HG03469 (cell line): Measurements from ENCODE around the gene CBLIF.
"Not testable (repeated sequence)": the region's sequence is repeated elsewhere in the genome, so short reads cannot be mapped to it uniquely, and the experiment has no call there.

Experiments used
- ATAC-seq: cut with Tn5 transposase; IDR thresholded peaks from one replicate; pipeline ENCODE4 v1.9.1; 2021; ENCODE audit warnings: mild to moderate bottlenecking, moderate library complexity, moderate number of reproducible peaks; ENCODE audit not compliant: unreplicated experiment

CBLIF gene

GRCh38 chr11:59848439-59848838 is 3.1 kb upstream of the CBLIF start:
- not testable (repeated sequence) for ATAC-seq

GRCh38 chr11:59847626-59848025 is 2.3 kb upstream of the CBLIF start:
- no peak for ATAC-seq

GRCh38 chr11:59846556-59846955 is 1.3 kb upstream of the CBLIF start:
- no peak for ATAC-seq

GRCh38 chr11:59842316-59842715 is 3.0 kb downstream of the CBLIF start:
- ATAC-seq = no peak

DNA sequence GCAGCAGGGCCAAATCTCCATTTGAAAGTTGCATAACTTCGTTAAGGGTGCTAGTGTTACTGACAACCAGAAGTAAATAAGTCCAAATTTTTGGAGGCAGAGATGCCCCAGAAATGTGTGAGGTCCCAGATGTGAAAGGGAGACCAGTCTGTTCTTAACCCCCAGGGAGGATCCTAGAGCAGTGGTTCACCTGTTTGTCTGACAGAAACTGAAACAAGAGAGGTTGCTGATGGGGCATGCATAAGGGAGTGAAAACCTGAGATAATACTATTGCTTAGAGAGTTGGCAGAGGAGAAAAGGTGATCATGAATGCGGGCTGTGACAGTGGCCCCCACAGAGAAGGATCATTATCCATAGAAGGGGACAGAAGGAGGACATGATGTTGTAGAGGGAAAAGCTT is 3.8 kb downstream of the CBLIF start:
- no peak for ATAC-seq

GRCh38 chr11:59839615-59840014 is 5.7 kb downstream of the CBLIF start:
- ATAC-seq = no peak

- ATAC-seq = no peak
Measured at GRCh38 chr11:59833602-59834001, 11.7 kb downstream of the CBLIF start.

- ATAC-seq = no peak
Measured at GRCh38 chr11:59829358-59829757, 15.9 kb downstream of the CBLIF start.

- ATAC-seq = peak; percentile 70
Measured at GRCh38 chr11:59822989-59823566, 22.2 kb downstream of the CBLIF start.

DNA sequence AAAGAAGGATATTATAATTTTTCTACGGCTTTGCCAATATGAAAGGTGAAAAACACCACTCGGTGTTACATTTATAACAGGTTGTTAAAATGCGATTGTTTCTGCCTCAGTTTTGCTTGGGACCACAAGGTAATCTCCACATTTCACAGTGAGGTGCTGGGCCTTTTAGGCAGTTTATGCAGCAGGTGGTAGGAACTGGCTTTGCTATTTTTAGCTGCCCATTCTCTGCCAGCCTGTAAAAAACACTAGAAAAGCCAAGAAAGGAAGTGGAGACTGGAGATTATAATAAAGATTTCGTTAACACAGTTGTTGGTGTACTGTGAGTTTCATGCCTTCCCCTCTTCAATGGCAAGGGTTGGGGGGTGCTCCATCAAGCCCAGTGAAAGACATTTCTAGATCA is 26.7 kb downstream of the CBLIF start:
- no peak for ATAC-seq

DNA sequence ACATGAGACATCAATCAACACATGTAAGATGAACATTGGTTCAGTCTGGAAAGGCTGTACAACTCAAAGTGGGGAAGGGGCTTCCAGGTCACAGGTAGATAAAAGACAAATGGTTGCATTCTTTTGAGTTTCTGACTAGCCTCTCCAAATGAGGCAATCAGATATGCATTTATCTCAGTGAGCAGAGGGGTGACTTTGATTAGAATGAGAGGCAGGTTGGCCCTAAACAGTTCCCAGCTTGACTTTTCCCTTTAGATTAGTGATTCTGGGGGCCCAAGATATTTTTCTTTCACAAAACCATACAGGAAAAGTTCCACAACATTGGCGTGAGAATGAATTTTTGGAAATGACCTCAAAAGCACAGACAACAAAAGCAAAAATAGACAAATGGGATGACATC is 28.9 kb downstream of the CBLIF start:
- ATAC-seq = not testable (repeated sequence)

DNA sequence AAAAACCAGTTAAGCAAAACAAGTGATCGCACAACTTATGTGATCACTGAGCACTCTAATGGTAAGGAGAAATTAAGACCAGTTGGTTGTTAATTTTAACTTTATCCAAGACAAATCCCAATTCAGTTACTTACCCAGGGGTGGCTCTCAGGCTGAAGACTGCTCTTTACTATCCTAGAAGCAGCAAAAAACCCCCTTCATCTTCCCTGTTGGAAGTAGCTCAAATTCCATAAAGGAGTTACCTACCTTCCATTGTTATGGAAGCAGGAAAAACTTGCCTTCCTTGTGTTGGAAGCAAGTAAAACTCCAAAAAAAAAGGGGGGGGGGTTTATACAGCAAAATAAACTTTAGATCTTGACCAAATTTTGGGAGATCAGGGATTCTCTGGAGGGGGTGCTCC is 29.5 kb downstream of the CBLIF start:
- no peak for ATAC-seq

GRCh38 chr11:59814021-59814420 is 31.3 kb downstream of the CBLIF start:
- no peak for ATAC-seq

DNA sequence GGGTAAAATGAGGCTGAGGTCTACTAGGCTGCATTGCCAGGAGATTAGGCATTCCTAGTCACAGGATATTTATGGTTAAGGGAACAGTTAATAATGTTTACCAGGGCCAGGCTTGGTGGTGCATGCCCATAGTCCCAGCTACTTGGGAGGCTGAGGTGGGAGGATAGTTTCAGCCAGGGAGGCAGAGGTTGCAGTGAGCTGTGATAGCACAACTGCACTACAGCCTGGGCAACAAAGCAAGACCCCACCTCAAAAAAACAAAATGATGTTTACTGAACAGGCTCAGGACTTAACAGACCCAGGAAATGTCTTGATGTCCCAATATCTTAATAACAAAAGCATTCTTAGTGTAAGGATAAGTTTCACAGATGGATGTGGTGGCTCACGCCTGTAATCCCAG is 31.9 kb downstream of the CBLIF start:
- ATAC-seq = no peak

GRCh38 chr11:59812220-59812619 is 33.1 kb downstream of the CBLIF start:
- ATAC-seq = no peak

DNA sequence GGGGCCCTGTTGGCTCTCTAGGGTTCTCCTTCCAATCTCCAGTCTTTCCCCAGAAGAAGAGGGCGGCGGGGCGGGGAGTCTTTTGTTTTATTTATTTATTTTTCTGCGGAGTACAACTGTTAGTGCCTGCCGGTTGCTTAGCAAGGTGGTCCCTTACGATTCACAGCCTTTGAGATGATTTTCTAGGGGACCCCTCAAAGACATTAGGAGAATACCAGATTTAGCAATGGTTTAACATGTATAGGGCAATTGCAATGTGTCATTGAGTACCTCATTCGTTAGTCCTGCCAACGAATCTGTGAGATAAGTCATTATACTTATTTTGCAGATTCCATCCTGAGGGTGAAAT is 34.4 kb downstream of the CBLIF start:
- ATAC-seq = no peak

DNA sequence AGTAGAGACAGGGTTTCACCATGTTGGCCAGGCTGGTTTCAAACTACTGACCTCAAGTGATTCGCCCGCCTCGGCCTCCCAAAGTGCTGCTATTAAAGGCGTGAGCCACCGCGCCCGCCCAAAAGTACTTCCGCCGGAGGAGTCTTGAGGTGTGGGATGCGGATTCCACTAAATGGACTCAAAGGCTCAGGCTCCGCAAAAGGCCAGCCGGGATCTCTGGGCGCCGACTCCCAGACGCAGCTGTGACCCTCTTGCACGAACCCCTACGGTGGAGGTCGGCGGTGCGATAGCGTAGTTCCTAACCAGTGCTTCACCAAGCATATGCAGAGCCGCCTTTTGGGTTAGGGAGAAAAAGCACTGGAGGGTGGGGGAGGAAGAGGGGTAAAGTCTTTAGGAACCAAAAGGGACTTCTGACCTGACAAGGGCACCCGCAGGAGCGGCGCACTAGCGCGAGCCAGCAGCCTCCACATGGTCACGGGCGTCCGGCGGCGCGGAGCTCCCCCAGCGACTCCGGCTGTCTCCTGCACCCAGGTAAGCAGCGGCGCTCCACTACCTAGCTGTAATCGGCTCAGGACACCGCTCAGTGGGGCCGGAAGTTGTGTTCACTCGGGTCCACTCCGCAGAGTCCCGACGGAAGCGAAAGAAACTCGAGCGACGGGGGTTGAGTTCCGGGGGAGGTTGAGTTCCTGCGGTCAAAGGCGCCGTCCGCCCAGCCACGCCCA is 34.9 kb downstream of the CBLIF start, which contains the start of gene MRPL16:
TSS of gene MRPL16 (minus strand) at position 590 of the 722 bp plus-strand sequence. CDS start at position 470, 120 bp downstream.
- peak; percentile 94 for ATAC-seq

- no peak for ATAC-seq
Measured at GRCh38 chr11:59807047-59807610, 38.2 kb downstream of the CBLIF start.

DNA sequence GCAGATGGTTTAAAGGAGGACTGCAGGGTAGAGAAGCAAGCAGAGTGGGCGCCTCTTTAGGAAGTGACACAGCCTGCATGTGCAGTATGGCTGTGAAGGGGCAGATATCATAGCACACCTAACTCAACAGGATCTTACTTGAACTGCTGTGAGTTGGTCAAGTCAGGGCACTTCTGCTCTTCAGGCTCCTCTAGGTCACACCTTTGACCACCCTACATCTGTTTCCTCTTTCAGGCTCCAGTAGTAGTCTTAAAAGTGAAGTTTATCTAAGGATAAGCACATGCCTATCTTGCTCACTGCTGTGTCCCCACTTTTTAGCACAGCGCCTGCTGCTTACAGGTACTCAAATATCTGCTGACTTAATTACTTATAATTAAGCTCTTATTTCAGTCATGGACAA is 41.2 kb downstream of the CBLIF start:
- no peak for ATAC-seq

- ATAC-seq = no peak
Measured at GRCh38 chr11:59802639-59803176, 42.6 kb downstream of the CBLIF start.

DNA sequence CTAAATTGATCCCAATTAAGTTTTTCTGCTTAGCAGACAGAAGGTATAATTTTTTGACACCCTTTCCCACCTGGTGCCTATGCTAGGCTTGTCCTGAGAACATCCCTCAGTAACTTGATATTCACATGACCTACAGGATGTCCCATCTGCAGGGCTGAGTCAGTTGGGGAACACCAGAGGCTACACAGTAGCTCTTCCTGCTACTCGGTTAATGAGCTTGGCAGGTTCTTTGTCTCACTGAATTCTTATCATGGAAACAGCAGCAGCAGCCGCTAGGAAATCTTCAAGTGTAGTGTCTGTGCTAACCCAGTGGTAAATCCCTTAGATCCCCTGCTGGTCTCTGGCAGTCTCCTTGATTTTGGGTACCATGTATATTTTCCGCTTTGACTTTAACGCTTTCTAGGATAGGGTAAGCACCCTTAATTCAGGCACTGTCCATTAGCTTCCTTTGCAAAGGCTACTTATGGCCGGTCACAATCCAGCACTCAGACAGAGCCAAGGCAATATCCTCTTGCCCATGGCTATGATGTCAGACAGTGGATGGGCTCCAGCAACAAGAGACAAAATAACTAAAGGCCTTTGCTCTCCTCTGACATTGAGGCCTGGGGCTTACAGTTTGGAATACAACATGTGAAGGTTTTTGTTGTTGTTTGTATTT is 43.2 kb downstream of the CBLIF start:
- ATAC-seq = no peak
